GM13977 (cell line): ENCODE measurements around the gene STAT3.
A peak's percentile ranks its signal among the peaks of the same experiment; 100 is the strongest.

ENCODE experiments used
- DNase-seq: peaks from one replicate; pipeline ENCODE4 v3.0.0; 2012; ENCODE audit warnings: low spot score
- CTCF ChIP-seq: IDR thresholded peaks from 2 replicates; pipeline ENCODE4 v1.5.1; 2012; ENCODE audit warnings: mild to moderate bottlenecking, control low read depth; ENCODE audit not compliant: insufficient read depth; ENCODE audit errors: extremely low read depth, missing control alignments
- in situ Hi-C: fragments of 300-500 bp; cut with MboI; formaldehyde crosslinking; loops from one replicate; pipeline ENCODE4 v1.12.0; 2022; ENCODE audit warnings: low sequenced_read_pairs, low pct_unique_long_range_greater_than_20kb, mixed read lengths, inconsistent platforms; ENCODE audit not compliant: unreplicated experiment

Gene STAT3

GRCh38 chr17:42281571-42282096, 106.6 kb downstream of the STAT3 start:
- no peak for DNase-seq
- in situ Hi-C loops: no loop called here
- no peak for TF ChIP-seq CTCF

- no peak for TF ChIP-seq CTCF
- DNase-seq: no peak
- in situ Hi-C loops: no loop called here
Measured at GRCh38 chr17:42279776-42280630, 108.2 kb downstream of the STAT3 start.

GRCh38 chr17:42277342-42277712, 110.9 kb downstream of the STAT3 start:
- in situ Hi-C loops: no loop called here
- DNase-seq: peak; percentile 44
- no peak for TF ChIP-seq CTCF

- in situ Hi-C loops: no loop called here
- no peak for DNase-seq
- TF ChIP-seq CTCF: no peak
Measured at GRCh38 chr17:42276609-42277341, 111.5 kb downstream of the STAT3 start.

- peak; percentile 94 for DNase-seq
- in situ Hi-C loops: no loop called here
- no peak for TF ChIP-seq CTCF
Measured at GRCh38 chr17:42276359-42276608, 112.0 kb downstream of the STAT3 start, which contains the start of gene STAT5B. Gene STAT5B, minus strand, starts transcription at chr17:42276391. Its CDS starts 44,264 bp downstream, at chr17:42232127.

- DNase-seq: peak; percentile 46
- no peak for TF ChIP-seq CTCF
- in situ Hi-C loops: no loop called here
Measured at GRCh38 chr17:42275527-42276358, 112.5 kb downstream of the STAT3 start.
